ENCODE measurements around the gene FGFR3.

DNA sequence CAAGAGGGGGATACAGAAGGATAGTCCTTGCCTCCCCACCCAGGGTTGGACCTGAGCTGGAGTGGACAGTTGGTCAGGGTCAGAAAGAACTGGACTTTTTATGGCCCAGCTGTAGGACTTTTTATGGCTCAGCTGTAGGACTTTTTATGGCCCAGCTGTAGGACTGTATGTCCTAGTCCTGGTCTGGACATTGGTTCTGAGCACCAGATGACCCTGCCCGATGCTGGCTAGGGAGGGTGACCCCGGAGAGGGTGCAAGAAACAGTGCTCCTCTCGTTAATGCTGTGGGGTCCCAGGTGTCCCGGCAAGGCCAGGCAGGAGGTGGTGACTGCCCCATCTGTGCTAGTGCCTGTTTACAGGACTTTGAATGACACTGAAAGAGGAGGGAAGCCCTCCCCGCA is 64.8 kb downstream of the FGFR3 start:
- TF ChIP-seq EP300 (IDR thresholded peaks at IDR 0.05) (no peak), POLR2A (IDR thresholded peaks at IDR 0.05; ENCODE audit: low read depth) (no peak)

Measured in esophagus muscularis mucosa (tissue), 2 donors.